PFSK-1 (cell line): ENCODE results near the gene SAMD9L.

Experiments used
- POLR2AphosphoS5 ChIP-seq: IDR thresholded peaks from 2 replicates; pipeline ENCODE4 v1.6.1; 2012; ENCODE audit warnings: low read depth, mild to moderate bottlenecking, control low read depth, low read length, moderate library complexity
- REST ChIP-seq, 2 experiments: IDR thresholded peaks; 2 replicates each; pipeline versions ENCODE4 v1.6.1 to v1.8.0; 2011 to 2012; ENCODE audit warnings: low read depth in 2 of 2, low read length in 2 of 2, control low read depth in 1 of 2, inconsistent platforms in 1 of 2, mild to moderate bottlenecking in 1 of 2, moderate library complexity in 1 of 2; ENCODE audit not compliant: insufficient read depth in 1 of 2
- SIN3A ChIP-seq: IDR thresholded peaks from 2 replicates; pipeline ENCODE4 v1.6.1; 2012; ENCODE audit warnings: mild to moderate bottlenecking, low read length, moderate library complexity, borderline replicate concordance; ENCODE audit not compliant: insufficient read depth
- TAF1 ChIP-seq: IDR thresholded peaks from 2 replicates; pipeline ENCODE4 v1.6.1; 2012; ENCODE audit warnings: low read length, control low read depth, borderline replicate concordance; ENCODE audit not compliant: insufficient read depth

- TF ChIP-seq REST (IDR thresholded peaks at IDR 0.05; ENCODE audit: insufficient read depth in 1 of 2, low read depth in 2 of 2, low read length in 2 of 2) (no peak), TAF1 (no peak), POLR2AphosphoS5 (no peak), SIN3A (no peak)
Measured at GRCh38 chr7:93117852-93118530, 30.2 kb downstream of the SAMD9L start, which contains the start of gene SAMD9.
